Stimulated activated CD4-positive, alpha-beta T cell treated with anti-CD3 and anti-CD28 coated beads, Interleukin-2, amount 100 ng/mL, for 4 hours (primary cell): ENCODE results near the gene ZNF319.

ENCODE experiments used
- DNase-seq: peaks from one replicate; pipeline ENCODE4 v3.0.0-alpha.2; 2020; ENCODE audit warnings: low read depth

ZNF319 gene

DNA sequence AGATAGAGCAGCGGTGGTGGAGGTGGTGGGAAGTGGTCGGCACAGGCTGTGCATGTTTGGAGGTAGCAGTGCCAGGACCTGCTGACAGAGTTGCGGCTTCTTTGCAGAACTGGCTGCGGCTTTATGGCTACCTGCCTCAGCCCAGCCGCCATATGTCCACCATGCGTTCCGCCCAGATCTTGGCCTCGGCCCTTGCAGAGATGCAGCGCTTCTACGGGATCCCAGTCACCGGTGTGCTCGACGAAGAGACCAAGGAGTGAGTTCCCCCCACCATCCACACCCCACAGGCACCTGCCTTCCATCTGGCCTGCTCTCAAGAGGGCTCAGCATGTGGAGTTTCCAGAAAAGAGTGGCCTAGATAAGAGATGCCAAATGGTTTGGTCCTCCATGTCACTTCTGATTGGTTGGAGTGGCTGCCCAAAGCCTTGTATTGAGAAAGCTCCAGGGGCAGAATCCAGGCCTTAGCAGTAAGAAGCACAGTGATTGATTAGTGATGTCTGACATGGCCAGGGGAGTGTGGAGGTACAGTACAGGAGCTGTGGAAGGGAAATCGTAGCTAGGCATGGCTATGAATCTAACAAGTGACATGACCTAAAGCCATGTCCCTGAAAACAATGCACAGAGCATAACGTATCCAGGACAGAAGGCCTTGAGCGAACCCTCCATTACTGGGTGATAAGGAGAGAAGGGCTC lies 37.0 kb upstream of the ZNF319 start:
- no peak for DNase-seq

DNA sequence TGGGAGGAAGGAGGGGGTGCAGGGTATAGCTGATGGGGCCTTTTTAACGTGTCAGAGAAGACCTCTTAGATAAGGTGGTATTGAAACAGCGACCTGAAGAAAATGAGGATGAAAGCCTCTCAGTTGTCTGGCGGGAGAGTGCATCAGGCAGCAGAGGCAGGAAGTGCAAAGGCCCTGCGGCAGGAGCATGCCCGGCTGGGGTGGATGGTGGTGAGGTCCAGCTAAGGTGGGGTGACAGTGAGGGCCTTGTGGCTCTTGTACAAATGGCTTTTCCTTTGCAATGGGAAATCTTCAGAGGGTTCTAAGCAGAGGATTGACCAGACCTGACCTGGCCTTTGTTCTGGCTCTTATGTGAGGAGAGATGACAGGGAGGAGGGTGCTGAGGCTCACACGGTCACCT lies 36.5 kb upstream of the ZNF319 start:
- no peak for DNase-seq

DNA sequence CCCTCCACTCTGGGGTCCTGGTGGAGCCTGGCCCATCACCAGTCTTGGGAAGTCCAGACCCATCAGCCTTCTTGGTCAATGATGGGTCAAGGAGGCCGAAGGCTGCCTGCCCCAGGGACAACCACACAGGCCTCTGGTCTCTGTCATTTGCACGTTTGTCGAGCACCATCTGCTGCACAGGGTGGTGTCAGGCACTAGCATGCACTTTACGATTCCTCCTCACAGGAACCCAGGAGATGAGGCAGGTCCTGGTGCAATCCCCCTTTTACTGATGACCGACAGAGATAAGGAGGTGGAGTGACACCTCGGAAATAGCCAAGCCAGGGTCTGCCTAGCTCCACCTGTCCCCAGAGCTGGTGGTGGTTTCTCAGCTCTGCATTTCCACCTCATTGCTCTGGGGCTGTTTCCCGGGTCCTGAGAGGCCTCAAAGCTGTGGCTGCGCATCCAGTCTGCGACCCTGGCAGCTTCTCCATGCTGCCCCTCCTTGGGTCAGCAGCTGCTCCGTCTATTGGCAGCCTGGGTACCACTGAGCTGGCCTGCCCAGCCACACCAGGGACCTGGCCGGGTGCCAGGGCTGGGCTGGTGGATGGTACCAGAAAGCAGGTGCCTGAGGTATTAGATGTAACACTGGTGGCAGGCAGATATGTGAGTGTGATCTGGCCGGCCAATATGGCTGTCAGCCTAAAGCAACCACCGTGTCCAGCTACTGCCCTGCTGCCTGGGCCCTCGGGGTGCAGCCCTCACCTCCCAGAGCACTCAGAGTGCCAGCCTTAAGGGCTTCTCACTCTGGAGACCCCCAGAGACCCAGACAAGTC lies 35.1 kb upstream of the ZNF319 start:
- no peak for DNase-seq

DNA sequence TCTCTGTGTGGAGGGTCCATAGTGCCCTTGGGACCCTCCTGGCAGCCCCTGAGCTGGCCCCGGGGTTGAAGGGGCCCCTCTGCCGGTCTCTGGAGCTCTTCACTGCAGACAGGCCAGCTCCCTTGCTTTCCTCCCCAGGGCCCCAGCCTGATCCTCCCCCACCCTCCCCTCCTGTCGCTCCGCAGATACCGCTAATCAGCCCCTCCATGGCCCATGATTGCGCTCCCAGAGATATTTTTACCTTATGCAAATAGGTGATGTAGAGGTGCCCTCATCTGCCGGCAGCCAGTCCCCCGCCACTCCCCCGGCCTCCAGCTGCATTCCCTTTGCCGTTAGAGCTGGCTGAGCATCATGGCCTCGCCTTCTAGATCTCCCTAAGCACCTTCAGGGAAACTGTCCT lies 34.3 kb upstream of the ZNF319 start:
- no peak for DNase-seq

DNA sequence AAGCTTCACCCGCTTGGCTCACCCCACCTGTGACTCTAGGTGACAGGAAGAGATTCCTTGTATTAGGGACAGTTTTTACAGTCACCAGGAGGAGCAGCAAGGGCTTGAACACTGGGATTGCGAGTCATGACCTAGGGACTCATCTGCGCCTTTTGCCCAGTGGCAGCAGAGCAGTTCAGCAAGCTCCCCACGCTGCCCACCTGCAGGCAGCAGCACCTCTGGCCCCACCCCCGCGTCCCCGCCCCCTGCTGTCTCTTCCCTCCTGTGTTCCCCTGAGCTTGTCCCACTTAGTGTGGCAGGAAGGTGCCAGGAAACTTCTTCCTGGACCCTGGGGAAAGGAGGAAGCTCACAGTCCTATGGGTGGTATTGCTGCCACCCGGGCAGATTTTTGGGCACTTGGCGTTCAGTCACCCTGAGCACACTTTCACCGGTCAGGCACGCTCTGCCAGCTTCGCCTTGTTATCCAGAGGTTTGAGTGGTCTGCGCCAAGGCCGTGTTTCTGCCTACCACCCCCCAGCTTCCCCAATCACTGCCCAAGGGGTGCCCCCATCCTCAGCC lies 33.7 kb upstream of the ZNF319 start:
- no peak for DNase-seq

DNA sequence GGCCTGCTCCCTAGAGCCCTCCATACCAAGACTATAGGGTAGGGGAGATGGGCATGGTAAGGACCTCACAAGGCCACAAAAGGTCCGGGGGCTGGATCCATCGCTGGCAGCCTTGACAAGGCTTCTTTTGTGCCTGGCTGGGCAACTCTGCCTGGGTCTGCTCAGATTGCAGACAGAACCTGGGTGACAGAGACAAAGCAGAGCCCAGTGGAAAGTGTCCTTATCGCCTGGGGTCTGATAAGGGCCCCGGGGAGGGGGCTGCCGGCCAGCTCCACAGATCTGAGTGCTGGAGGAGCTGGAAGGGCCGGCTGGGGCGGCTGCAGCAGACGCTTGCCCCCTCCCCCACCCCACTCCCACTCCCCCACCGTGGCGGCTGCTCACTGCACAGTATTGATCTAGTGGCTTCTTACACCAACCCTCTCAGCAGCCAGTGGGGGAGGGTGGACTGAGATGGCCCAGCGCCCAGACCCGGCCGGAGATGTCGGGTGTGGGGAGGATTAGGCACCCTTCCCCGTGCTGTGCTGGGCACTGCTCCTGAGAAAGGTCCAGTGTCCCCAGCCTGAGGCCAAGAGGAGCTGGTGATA lies 32.3 kb upstream of the ZNF319 start:
- DNase-seq, result no peak

DNA sequence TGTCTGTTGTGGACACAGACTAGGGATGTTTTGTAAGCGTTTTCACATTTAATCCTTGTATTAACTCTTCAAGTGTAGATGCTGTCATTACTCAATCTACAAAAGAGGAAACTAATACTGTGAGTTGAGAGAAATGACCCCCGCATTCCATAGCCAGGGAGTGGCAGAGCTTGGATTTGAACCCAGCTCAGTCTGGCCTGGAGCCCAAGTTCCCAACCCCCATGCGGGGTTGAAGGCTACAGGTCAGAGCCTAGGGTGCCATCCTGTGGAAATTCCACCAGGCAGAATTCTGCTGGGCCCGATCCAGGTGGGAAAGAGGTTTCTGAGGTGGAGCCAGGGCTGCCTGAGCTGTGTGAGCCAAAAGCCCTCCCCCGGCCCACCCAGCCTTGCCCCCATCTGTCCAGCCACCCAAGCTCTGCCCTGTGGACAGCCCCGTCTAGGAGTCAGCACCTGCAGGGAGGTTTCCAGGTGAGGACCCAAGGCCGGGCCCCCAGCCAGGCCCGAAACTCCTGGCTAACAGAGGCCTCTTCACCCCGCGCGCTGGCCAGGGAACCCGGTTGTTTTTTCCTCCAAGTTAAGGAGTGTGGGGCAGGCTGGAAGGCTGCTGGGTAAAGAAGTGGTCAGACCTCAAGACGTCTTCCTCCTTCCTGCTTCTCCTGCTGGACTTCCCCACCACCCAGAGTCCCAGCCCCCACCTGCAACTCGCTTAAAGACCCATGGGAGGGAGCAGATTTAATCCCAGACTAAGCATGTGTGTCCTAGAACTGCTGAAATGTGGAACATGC lies 30.7 kb upstream of the ZNF319 start:
- no peak for DNase-seq

DNA sequence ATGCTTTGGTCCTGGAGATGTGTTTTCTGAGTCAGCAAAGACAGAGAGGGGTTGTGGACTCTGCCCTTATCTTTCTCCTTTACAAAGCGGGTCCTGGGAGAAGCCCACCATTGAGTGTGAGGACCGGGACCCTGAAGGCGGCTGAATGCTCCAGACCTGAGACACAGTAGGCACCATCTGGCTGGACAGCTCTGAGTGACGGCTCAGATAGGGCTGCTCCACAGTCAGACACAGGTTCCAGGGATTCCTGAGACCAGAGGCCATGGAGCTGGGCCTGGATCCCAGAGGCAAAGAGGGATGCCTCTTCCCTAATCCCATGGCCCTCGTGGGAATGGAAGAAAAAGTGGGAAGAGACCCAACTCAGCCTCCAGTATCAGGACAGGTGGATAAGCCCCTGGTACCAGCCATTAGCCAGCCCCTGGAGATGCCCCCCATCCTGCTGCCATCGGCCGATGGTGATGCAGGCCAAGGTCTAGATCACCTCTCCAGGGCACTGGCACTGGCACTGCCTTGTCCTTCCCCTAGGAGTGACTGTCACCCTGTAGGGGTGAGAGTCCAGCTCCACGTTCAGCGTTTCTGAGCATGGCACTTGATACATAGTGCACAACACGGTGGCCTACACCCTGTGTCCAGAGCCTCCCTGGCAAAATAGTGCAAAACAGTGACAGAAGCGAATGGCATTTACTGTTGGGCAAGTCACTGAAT lies 29.8 kb upstream of the ZNF319 start:
- DNase-seq, result no peak

DNA sequence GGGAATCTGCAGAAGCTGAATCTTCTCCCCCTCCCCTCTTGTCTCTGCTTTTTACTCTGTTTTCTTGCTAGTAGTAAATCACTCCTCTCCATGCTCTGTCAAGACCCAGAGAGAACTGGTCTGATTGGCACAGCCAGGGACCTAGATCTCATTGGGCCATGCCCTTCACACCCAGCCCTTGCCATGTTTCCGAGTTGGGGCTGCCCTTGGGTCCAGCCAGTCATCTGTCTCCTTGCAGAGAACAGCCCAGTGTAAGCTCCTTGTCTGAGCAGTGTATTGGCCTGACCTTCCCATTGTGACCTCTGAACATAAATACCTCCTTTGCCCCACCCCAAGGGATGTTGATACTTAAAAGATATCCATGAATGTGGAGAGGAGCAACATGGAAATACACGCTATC lies 28.9 kb upstream of the ZNF319 start:
- DNase-seq, result no peak

DNA sequence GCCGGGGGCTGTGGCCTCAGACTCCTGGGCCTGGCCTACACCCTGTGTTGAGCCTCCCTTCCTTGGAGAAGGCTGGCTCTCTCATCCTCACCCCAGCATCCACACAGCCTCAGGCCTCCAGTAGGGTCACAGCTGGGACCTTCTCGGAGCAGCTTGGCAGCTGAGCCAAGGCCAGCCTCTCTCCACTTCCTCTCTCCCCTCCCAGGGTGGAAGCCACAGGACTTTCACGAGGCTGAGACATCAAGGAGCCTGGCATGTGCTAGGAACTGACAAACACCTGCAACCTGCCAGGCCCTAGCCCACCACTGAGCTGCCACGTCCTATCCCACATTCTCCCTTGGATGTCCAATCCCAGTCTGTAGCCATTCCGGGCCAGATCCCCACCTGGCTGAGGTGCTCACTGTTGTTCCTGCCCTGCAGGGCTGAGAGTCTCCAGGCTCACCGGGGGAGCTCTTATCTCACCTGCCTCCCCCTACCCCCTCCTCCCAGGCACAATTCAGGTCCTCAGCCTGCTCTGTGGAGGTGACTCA lies 28.1 kb upstream of the ZNF319 start:
- no peak for DNase-seq

DNA sequence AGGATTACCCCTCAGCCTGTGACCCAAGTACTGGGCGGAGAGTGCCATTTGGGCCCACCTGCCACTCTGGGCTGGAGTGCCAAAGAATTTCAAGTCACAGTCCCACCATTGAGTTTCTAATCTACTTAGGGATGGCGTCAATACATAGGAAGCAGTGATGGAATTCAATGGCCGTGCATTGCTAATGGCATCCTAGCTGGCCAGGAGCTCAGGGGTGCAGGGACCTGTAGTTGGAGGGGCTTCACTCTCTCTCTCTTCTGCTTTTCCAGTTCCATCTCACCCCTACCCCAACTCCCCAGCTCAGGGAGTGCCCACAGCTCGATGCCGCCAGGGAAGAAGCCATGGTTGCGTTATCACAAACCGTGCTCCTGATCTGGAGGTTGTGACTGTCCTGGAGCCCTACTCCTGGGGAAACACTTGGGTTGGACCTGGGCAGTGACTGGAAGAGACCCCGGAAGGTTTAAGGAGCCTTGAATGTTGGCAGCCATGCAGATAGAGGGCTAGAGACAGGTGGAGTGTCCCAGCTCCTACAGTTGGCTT lies 27.5 kb upstream of the ZNF319 start:
- DNase-seq, result no peak

DNA sequence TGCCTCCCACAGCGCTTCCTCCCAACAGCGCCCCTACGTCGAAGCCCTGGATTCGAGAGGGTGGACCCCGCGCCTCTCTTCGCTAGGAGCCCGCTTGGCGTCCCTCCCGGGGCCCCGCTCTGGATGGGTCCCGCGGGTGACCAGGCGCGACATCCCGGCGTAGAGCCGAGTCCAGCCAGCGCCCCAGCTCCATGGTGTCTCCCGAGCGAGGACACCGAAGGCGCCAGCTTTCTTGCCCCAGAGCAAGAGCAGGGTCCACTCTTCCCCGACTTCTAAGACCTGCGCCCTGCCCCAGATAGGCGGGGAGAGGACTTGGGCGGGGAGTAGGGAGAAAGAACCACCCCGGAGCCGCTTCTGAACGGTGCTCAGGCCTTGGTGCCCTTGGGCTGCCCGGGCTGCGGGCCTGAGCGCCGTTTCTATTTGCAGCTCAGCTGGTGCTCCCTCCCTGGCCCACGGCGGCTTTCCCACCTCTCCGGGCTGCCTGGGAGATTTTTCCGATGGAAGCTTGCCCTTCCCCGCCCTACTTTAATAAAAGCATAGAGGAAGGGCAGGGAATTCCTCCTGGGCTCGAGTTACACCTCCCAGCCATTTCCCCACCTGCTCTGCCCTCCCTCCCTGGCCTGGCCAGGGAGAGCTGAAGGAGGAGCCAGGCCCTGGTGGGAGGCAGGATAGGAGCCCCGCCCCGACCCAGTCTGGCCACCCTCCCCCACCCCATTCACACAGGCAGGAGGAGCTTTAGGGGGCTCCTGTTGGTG lies 26.9 kb upstream of the ZNF319 start:
- no peak for DNase-seq

DNA sequence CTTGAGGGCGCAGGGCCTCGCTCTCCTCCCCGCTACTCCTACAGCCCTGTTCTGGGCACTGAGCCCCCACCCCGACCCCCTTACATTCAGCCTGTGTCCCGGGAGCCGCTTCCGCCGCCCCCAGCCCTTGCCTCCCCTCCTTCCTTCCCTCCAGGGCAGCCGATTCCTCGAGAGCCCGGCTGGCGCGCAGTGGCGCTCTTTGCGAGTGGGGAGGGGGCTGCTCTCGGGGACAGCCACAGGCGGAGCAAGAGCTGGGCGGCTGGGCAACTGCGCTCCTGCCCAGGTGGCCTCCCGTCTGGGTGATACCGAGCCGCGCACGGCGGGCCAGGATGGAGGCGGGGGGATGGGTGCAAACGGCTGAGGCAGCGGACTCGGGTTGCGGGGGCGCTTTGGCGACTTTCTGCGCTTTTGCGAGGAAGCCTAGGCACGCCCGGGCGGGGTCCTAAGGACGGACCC lies 26.3 kb upstream of the ZNF319 start:
- DNase-seq, result no peak

DNA sequence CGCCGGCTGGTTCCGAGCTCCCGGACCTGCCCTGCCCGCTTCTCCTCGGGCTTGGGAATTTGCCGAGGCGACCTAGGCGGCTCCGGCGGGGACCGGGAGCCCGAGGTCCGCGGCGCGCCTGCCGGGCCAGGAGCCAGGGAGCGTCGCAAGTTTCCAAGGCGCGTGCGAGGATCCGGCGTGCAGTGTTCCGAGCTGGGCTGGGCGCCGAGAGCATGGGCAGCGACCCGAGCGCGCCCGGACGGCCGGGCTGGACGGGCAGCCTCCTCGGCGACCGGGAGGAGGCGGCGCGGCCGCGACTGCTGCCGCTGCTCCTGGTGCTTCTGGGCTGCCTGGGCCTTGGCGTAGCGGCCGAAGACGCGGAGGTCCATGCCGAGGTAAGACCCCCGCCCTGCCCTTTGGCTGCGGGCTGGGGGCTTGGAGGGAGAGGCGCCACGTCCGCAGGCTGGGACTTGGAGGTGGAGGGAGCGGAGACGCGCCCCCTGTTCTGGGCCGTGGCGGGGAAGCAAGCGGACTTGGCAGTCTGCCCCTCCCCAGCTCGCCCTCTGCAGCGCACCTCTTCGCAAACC lies 25.8 kb upstream of the ZNF319 start:
- no peak for DNase-seq

DNA sequence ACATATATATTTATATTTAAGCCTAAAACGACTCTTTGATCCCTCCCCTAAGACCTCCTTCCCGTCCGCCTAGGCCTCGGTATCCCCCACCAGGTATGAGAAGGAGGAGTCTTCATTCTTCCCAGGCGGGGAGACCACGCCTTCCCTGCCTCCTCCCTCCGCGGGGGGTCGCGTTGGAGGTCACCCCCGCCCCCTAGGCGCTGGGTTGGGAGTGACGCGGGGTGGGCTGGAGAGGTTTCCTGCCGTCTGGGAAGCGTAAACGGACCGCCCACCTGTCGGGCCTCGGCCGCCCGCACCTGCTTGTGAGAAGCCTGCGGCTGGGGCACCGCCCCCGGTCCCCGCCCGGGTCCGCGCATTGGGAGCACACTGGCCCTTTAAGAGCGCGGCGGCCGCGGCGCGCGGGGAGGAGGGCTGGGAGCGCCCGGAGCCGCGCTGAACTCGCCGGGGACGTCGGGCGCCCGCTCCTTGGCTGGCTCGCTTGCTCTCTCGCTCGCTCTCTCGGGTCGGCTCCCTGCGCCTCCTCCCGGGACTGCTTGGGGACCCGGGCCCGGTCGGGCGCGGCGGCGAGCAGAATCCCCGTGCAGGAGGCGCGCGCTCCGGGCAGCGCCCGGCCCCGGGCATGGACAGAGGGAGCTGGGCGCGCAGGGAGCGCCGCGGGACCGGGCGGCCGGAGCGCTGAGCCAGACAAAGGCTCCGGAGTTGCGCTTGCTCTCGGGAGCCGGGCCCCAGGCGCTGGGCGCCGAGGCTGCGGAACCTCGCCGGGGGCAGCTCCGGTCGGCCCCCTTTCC lies 25.1 kb upstream of the ZNF319 start, which contains the start of gene MMP15:
TSS of gene MMP15 (plus strand) at position 404 of the 788 bp plus-strand sequence. CDS start 597 bp downstream, outside the sequence.
- peak; percentile 56 for DNase-seq

DNA sequence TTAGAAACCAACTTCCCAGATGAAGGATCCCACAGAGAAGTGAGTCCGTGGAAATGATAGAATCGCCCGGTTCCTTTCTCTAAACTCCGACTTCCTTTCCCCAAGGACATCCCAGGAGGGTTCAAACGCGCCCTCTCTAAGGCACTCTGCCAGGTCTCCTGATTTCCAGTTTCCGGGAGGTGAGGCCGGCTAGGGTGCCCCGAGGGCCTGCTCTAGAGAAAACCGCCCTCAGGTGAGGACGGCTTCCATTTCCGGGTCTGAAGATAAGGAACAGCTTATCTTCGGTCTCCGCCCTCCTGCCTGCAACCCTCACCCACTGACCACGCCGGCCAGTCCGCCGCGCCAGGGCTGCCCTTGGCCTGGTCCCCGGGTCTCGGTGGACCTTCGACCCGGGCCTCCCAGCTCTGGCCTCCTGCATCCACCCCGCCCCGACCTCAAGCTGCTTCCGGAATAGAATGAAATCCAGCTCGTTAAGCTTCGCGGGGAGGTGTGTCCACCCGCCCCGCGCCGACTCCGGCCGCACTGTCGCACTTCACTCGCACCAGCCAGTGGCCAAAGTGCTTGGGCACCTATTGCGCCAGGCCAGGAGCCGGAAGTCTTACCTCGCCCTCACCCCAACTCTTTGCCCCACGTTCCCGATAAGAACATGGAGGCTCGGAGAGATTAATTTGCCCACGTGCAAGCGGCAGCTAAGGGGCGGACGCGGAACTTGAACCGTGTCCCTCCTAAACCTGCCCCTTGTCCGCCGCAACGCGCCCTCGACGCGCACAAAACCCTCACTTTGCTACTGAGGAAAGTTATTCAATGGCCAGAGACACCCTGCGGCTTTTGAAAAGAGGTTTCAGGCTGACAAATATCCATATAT lies 24.2 kb upstream of the ZNF319 start:
- DNase-seq, result no peak

DNA sequence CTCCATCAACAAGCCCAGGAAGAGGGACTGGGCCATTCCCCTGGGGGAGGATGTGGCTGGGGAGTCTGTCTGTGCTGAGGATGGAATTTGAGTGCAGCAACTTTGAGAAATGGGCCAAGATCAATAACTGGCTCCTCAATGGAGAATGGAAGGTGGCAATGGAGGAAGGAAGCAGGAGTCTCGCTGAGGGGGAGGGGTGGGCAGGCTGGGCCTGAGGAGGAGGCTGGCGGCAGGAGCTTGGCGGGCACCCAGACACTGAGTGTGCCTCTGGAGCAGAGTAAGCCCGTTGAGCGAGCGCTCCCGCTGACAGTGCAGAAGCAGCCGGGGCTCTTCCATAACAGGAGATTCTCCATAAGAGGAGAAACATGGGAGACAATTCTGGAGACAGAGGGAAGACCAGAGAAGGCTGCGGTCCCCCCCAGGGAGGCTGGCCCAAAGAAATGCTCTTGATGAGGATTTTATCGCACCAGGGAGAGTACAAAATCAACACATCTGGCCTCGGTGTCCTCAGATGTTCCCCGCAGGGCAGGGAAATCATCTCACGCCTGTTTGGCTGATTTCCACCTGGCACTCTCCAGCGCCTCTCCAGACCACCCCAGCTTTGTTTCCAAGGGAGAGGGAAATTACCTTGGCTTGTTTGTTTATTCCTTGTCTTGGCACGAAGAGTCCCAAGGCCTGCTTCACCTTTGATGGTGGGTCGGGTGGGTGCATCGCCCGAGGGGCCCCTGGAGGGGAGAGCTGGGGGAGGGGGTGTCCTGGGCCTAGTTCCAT lies 22.3 kb upstream of the ZNF319 start:
- DNase-seq, result no peak
